ENCODE results near the gene BCL7A. TPM values are rescaled to one million over a fixed set of nuclear protein-coding genes. Genes with fewer than 3 reads are reported as not detected.

Gene BCL7A
- polyA plus RNA-seq, 1 donor from 2014 or later: 51.3 TPM

DNA sequence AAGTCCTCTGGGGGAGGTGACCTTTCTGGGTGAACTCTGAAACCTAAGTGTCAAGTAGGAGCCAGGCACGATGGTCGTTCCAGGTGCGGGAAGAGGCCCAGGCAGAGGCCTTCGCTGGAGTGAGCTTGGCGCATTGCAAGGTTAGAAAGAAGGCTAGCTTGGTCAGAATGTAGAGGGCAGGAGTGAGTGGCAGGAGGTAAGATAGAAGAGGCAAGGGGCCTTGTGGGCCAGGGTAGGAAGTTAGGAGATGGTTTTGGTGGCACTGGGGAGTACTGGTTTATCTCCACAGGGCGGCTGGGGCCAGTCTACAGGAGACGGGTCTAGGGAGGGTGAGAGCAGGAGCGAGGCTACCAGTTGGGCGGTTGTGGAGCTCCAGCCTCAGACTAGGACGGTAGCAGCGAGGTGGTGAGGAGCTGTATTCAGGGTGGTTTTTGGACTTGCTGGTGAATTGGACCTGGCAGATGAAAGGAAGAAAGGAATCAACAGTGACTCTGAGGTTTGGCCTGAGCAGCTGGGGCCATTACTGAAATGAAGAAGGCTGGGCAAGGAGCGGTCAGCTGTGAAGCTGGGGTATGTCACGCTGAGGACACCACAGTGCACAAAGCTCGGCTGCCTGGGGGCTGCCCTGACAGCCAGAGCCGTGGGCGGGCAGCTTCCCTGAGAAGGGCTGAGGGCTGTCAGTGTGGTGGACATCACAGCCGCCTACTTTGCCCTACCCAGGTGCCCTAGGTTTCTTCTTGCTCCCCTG lies 65.9 kb downstream of the BCL7A start:
- Histone ChIP-seq H3K9ac (ENCODE audit: low read length) (no peak overlapping the region), H3K4me2 (ENCODE audit: low read length) (no peak overlapping the region), H3K27me3 (ENCODE audit: insufficient read depth, low read depth, low read length) (no peaks in the 10 kb centered on the region), H3K4me3 (ENCODE audit: low read length) (no peak overlapping the region), H3K27ac (ENCODE audit: low read length) (no peak overlapping the region), H3K36me3 (ENCODE audit: insufficient read depth, low read length) (no peaks in the 10 kb centered on the region), H3F3A (ENCODE audit: insufficient read depth, low read length, poor library complexity, severe bottlenecking) (no peaks in the 10 kb centered on the region), H3K9me3 (ENCODE audit: low read length) (no peaks in the 10 kb centered on the region), H3K9me2 (ENCODE audit: insufficient read depth, low read length) (no peaks in the 10 kb centered on the region), H2AFZ (ENCODE audit: low read depth, low read length) (no peak overlapping the region), H4K20me1 (ENCODE audit: insufficient read depth) (no peaks in the 10 kb centered on the region), H3K79me2 (replicated peaks; ENCODE audit: insufficient read depth, low read length) (peaks cover 8% of the 10 kb centered on the region)
- TF ChIP-seq, protein P1, sequence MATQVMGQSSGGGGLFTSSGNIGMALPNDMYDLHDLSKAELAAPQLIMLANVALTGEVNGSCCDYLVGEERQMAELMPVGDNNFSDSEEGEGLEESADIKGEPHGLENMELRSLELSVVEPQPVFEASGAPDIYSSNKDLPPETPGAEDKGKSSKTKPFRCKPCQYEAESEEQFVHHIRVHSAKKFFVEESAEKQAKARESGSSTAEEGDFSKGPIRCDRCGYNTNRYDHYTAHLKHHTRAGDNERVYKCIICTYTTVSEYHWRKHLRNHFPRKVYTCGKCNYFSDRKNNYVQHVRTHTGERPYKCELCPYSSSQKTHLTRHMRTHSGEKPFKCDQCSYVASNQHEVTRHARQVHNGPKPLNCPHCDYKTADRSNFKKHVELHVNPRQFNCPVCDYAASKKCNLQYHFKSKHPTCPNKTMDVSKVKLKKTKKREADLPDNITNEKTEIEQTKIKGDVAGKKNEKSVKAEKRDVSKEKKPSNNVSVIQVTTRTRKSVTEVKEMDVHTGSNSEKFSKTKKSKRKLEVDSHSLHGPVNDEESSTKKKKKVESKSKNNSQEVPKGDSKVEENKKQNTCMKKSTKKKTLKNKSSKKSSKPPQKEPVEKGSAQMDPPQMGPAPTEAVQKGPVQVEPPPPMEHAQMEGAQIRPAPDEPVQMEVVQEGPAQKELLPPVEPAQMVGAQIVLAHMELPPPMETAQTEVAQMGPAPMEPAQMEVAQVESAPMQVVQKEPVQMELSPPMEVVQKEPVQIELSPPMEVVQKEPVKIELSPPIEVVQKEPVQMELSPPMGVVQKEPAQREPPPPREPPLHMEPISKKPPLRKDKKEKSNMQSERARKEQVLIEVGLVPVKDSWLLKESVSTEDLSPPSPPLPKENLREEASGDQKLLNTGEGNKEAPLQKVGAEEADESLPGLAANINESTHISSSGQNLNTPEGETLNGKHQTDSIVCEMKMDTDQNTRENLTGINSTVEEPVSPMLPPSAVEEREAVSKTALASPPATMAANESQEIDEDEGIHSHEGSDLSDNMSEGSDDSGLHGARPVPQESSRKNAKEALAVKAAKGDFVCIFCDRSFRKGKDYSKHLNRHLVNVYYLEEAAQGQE (IDR thresholded peaks at IDR 0.05; ENCODE audit: borderline replicate concordance): no peak
- TF ChIP-seq SMC3 (conservative IDR thresholded peaks at IDR 0.05; ENCODE audit: poor library complexity) (no peak), POLR2AphosphoS5 (IDR thresholded peaks at IDR 0.05) (no peak), MXI1 (conservative IDR thresholded peaks at IDR 0.05; ENCODE audit: poor library complexity, severe bottlenecking) (no peak), EP300 (conservative IDR thresholded peaks at IDR 0.05; ENCODE audit: poor library complexity, severe bottlenecking) (no peak), TAF1 (IDR thresholded peaks at IDR 0.05; ENCODE audit: low read depth) (no peak), EZH2 (IDR thresholded peaks at IDR 0.05; ENCODE audit: borderline replicate concordance, insufficient read depth, low read length, poor library complexity, severe bottlenecking) (no peak), RAD21 (conservative IDR thresholded peaks at IDR 0.05) (no peak)
- TF ChIP-seq, protein P2, sequence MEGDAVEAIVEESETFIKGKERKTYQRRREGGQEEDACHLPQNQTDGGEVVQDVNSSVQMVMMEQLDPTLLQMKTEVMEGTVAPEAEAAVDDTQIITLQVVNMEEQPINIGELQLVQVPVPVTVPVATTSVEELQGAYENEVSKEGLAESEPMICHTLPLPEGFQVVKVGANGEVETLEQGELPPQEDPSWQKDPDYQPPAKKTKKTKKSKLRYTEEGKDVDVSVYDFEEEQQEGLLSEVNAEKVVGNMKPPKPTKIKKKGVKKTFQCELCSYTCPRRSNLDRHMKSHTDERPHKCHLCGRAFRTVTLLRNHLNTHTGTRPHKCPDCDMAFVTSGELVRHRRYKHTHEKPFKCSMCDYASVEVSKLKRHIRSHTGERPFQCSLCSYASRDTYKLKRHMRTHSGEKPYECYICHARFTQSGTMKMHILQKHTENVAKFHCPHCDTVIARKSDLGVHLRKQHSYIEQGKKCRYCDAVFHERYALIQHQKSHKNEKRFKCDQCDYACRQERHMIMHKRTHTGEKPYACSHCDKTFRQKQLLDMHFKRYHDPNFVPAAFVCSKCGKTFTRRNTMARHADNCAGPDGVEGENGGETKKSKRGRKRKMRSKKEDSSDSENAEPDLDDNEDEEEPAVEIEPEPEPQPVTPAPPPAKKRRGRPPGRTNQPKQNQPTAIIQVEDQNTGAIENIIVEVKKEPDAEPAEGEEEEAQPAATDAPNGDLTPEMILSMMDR (IDR thresholded peaks at IDR 0.05; ENCODE audit: poor library complexity, severe bottlenecking): no peak

DNA sequence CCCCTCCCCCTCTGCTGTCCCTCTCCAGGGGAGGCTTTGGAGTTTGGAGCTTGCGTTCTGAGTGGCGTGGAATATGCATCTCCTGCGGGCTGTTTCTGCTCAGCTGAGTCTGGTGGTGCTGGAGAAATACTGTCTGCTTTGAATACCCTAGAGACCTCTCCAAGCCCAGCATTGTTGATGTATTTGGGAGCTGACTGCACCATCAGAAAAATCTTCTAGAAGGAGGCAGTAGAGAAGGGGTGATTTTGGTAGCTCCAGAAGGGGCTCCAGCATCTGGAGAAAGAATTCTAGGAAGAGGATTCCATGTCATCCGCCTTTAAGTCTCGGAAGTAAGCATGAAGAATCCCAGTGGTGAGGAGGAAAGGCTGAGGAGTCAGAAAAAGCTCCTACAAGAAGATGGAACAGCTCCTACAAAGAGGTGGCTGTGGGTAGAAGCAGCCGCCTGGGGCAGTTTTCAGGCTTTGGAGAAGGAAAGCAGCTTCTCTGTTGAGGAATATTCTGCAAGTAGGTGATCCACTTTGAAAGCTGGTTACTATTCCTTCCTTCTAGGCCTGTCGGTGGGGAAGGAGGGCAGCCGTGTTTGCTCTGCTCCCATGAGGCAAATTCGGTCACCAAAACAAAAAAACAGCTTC lies 66.6 kb downstream of the BCL7A start:
- Histone ChIP-seq H3K9ac (ENCODE audit: low read length) (no peak overlapping the region), H3F3A (ENCODE audit: insufficient read depth, low read length, poor library complexity, severe bottlenecking) (no peaks in the 10 kb centered on the region), H3K9me2 (ENCODE audit: insufficient read depth, low read length) (no peaks in the 10 kb centered on the region), H3K9me3 (ENCODE audit: low read length) (no peaks in the 10 kb centered on the region), H3K27me3 (ENCODE audit: insufficient read depth, low read depth, low read length) (no peaks in the 10 kb centered on the region), H4K20me1 (ENCODE audit: insufficient read depth) (no peaks in the 10 kb centered on the region), H3K27ac (ENCODE audit: low read length) (no peak overlapping the region), H3K36me3 (ENCODE audit: insufficient read depth, low read length) (no peaks in the 10 kb centered on the region), H3K79me2 (replicated peaks; ENCODE audit: insufficient read depth, low read length) (peaks cover 3% of the 10 kb centered on the region), H3K4me3 (ENCODE audit: low read length) (no peak overlapping the region), H2AFZ (ENCODE audit: low read depth, low read length) (no peak overlapping the region), H3K4me2 (ENCODE audit: low read length) (no peak overlapping the region)
- TF ChIP-seq POLR2AphosphoS5 (IDR thresholded peaks at IDR 0.05): no peak
- no peak for TF ChIP-seq TAF1 (IDR thresholded peaks at IDR 0.05; ENCODE audit: low read depth)
- no peak for TF ChIP-seq EP300 (conservative IDR thresholded peaks at IDR 0.05; ENCODE audit: poor library complexity, severe bottlenecking)
- TF ChIP-seq, protein P2 (IDR thresholded peaks at IDR 0.05; ENCODE audit: poor library complexity, severe bottlenecking): no peak
- no peak for TF ChIP-seq EZH2 (IDR thresholded peaks at IDR 0.05; ENCODE audit: borderline replicate concordance, insufficient read depth, low read length, poor library complexity, severe bottlenecking)
- no peak for TF ChIP-seq RAD21 (conservative IDR thresholded peaks at IDR 0.05)
- TF ChIP-seq SMC3 (conservative IDR thresholded peaks at IDR 0.05; ENCODE audit: poor library complexity): no peak
- TF ChIP-seq, protein P1 (IDR thresholded peaks at IDR 0.05; ENCODE audit: borderline replicate concordance): no peak
- TF ChIP-seq MXI1 (conservative IDR thresholded peaks at IDR 0.05; ENCODE audit: poor library complexity, severe bottlenecking): no peak
